MCF 10A (cell line): ENCODE measurements around the gene SMIM15. TPM values are rescaled to one million over a fixed set of nuclear protein-coding genes. Genes with fewer than 3 reads are reported as not detected.

Source experiments
- BruUV-seq: library from RNA; stranded (reverse); fragments of 400-500 nt; replicated peaks from 2 replicates; lab custom pipeline; 2021; lab: Mats Ljungman, UMichigan
- CTCF ChIA-PET: fragments of 300-600 bp; sonication (Branson Sonifier 250); formaldehyde crosslinking; extraction: SDS; loops from one replicate; lab custom pipeline; 2021; ENCODE audit warnings: antibody characterized with exemption, inconsistent platforms; lab: Yijun Ruan, JAX
- POLR2A ChIA-PET: fragments of 300-600, 350-650 bp; sonication (Branson Sonifier 250); formaldehyde crosslinking; extraction: SDS; loops from one replicate; lab custom pipeline; 2020; ENCODE audit warnings: antibody characterized with exemption, inconsistent platforms; lab: Yijun Ruan, JAX
- DNase-seq: peaks from one replicate; pipeline ENCODE4 v3.0.0-alpha.2; 2018; ENCODE audit not compliant: unreplicated experiment
- H3K27ac Mint-ChIP-seq: one replicate; pipeline ENCODE4 v1.8.0; 2022; ENCODE audit warnings: mild to moderate bottlenecking, low read depth, mixed read lengths; ENCODE audit not compliant: unreplicated experiment
- H3K27me3 Mint-ChIP-seq: one replicate; pipeline ENCODE4 v1.8.0; 2022; ENCODE audit warnings: mixed read lengths; ENCODE audit not compliant: insufficient read depth, unreplicated experiment
- H3K36me3 Mint-ChIP-seq: one replicate; pipeline ENCODE4 v1.8.0; 2022; ENCODE audit warnings: mild to moderate bottlenecking, moderate library complexity, mixed read lengths; ENCODE audit not compliant: insufficient read depth, unreplicated experiment
- H3K4me1 Mint-ChIP-seq: one replicate; pipeline ENCODE4 v1.8.0; 2022; ENCODE audit warnings: mixed read lengths; ENCODE audit not compliant: insufficient read depth, unreplicated experiment
- H3K4me3 Mint-ChIP-seq: one replicate; pipeline ENCODE4 v1.8.0; 2022; ENCODE audit warnings: mild to moderate bottlenecking, moderate library complexity, mixed read lengths; ENCODE audit not compliant: unreplicated experiment
- H3K9me3 Mint-ChIP-seq: one replicate; pipeline ENCODE4 v1.8.0; 2022; ENCODE audit warnings: mixed read lengths; ENCODE audit not compliant: unreplicated experiment
- CTCF ChIP-seq: fragments of 200-600 bp; IDR thresholded peaks from one replicate; pipeline ENCODE4 v1.8.0; 2022; ENCODE audit warnings: antibody characterized with exemption, mild to moderate bottlenecking; ENCODE audit not compliant: unreplicated experiment
- intact Hi-C: fragments of 100-400 bp; cut with micrococcal nuclease; formaldehyde crosslinking; loops from 2 replicates; pipeline ENCODE4 v1.14.1; 2022
- total RNA-seq: library from RNA; stranded (reverse); gene quantifications from 2 replicates; pipeline ENCODE4 v1.2.3, GENCODE V29; 2022

The SMIM15 gene
- total RNA-seq, 1 experiment from 2014 or later: 95.8 TPM

GRCh38 chr5:61142391-61142790 lies 19.9 kb downstream of the SMIM15 start:
- H3K27ac Mint-ChIP-seq: no peak overlapping the region
- CTCF ChIA-PET: interaction anchor here (0.7 to 0.8 kb wide), 2 partner anchors 43 to 91 kb away, joined by 3 read pairs; no protein-coding TSS in a partner anchor
- no peak overlapping the region for H3K4me3 Mint-ChIP-seq
- intact Hi-C loops: loop anchor here (10.0 kb wide), 1 partner anchor 468 kb away; no protein-coding TSS in a partner anchor
- H3K4me1 Mint-ChIP-seq: no peaks in the 10 kb centered on the region
- POLR2A ChIA-PET: interaction anchor here (0.8 to 1.6 kb wide), 3 partner anchors 11 to 276 kb away, joined by 3 to 5 read pairs (median 3); no protein-coding TSS in a partner anchor
- H3K9me3 Mint-ChIP-seq: no peaks in the 10 kb centered on the region
- DNase-seq: no peak
- TF ChIP-seq CTCF: no peak
- no peaks in the 10 kb centered on the region for H3K27me3 Mint-ChIP-seq
- no peaks in the 10 kb centered on the region for H3K36me3 Mint-ChIP-seq
- BruUV-seq: no TSS peak

- Mint-ChIP-seq H3K9me3 (no peaks in the 10 kb centered on the region), H3K36me3 (no peaks in the 10 kb centered on the region), H3K4me1 (no peaks in the 10 kb centered on the region), H3K4me3 (no peak overlapping the region), H3K27me3 (no peaks in the 10 kb centered on the region), H3K27ac (no peak overlapping the region)
- no peak for DNase-seq
- CTCF ChIA-PET: interaction anchor here (0.6 to 1.2 kb wide), 4 partner anchors 42 to 801 kb away, joined by 3 to 4 read pairs (median 4); no protein-coding TSS in a partner anchor
- intact Hi-C loops: loop anchor here (10.0 kb wide), 1 partner anchor 467 kb away; no protein-coding TSS in a partner anchor
- no peak for TF ChIP-seq CTCF
- no TSS peak for BruUV-seq
- POLR2A ChIA-PET: interaction anchor here (0.9 kb wide), 1 partner anchor 129 kb away, joined by 3 read pairs; no protein-coding TSS in a partner anchor
These were observed 20.5 kb downstream of the SMIM15 start for GRCh38 chr5:61141801-61142200.

- POLR2A ChIA-PET: no interaction called here
- DNase-seq: no peak
- TF ChIP-seq CTCF: no peak
- H3K9me3 Mint-ChIP-seq: no peaks in the 10 kb centered on the region
- BruUV-seq: no TSS peak
- H3K27ac Mint-ChIP-seq: no peak overlapping the region
- H3K4me3 Mint-ChIP-seq: no peak overlapping the region
- no peaks in the 10 kb centered on the region for H3K4me1 Mint-ChIP-seq
- no peaks in the 10 kb centered on the region for H3K27me3 Mint-ChIP-seq
- intact Hi-C loops: loop anchor here (10.0 kb wide), 1 partner anchor 465 kb away; no protein-coding TSS in a partner anchor
- H3K36me3 Mint-ChIP-seq: no peaks in the 10 kb centered on the region
- CTCF ChIA-PET: interaction anchor here (0.6 to 1.9 kb wide), 4 partner anchors 8 to 518 kb away, joined by 4 to 6 read pairs (median 5); no protein-coding TSS in a partner anchor
These were observed 22.3 kb downstream of the SMIM15 start for GRCh38 chr5:61139931-61140330.

GRCh38 chr5:61139094-61139873 lies 23.0 kb downstream of the SMIM15 start:
- peak; percentile 17 for TF ChIP-seq CTCF
- no peaks in the 10 kb centered on the region for H3K4me1 Mint-ChIP-seq
- H3K36me3 Mint-ChIP-seq: no peaks in the 10 kb centered on the region
- H3K4me3 Mint-ChIP-seq: no peak overlapping the region
- intact Hi-C loops: no loop called here
- no peaks in the 10 kb centered on the region for H3K9me3 Mint-ChIP-seq
- DNase-seq: peak; percentile 16
- H3K27ac Mint-ChIP-seq: no peak overlapping the region
- ChIA-PET CTCF (interaction anchor here (0.6 to 1.9 kb wide), 8 partner anchors 9 to 519 kb away, joined by 3 to 6 read pairs (median 4); no protein-coding TSS in a partner anchor), POLR2A (interaction anchor here (0.6 to 0.8 kb wide), 2 partner anchors 10 to 197 kb away, joined by 3 read pairs; no protein-coding TSS in a partner anchor)
- BruUV-seq: no TSS peak
- H3K27me3 Mint-ChIP-seq: no peaks in the 10 kb centered on the region
